CD4-positive, alpha-beta T cell (primary cell): ENCODE data around the gene RBMS3. TPM values are rescaled to one million over a fixed set of nuclear protein-coding genes. Genes with fewer than 3 reads are reported as not detected.

Experiments used
- ATAC-seq: fragments of 200-7000 bp; cut with Tn5 transposase; one replicate; pipeline ENCODE4 v1.10.0; 2022; ENCODE audit warnings: mild to moderate bottlenecking; ENCODE audit not compliant: poor library complexity
- CTCF ChIA-PET: fragments of 350-600 bp; sonication (Branson Sonifier 250); formaldehyde crosslinking; loops from one replicate; lab custom pipeline; 2021; ENCODE audit warnings: antibody characterized with exemption, inconsistent platforms; lab: Charles Lee
- POLR2A ChIA-PET: fragments of 350-600 bp; sonication (Branson Sonifier 250); formaldehyde crosslinking; loops from one replicate; lab custom pipeline; 2021; ENCODE audit warnings: antibody characterized with exemption, inconsistent platforms; lab: Charles Lee
- DNase-seq, 14 experiments: peaks; one replicate each; pipeline ENCODE4 v3.0.0-alpha.2; 2013 to 2020; ENCODE audit warnings: mixed read lengths in 2 of 14
- H3K27ac ChIP-seq, 2 donors: one replicate each; pipeline versions ENCODE4 v1.5.1 to v1.7.0; 2013; ENCODE audit warnings: low read length in 2 of 2, low read depth in 1 of 2, mild to moderate bottlenecking in 1 of 2
- H3K27me3 ChIP-seq, 2 experiments: 1 replicate in 1 of 2; 2 replicates in 1 of 2; pipeline versions ENCODE4 v1.6.1 to v1.7.0; 2013; ENCODE audit warnings: low read length in 2 of 2, control low read depth in 1 of 2, mild to moderate bottlenecking in 1 of 2, moderate library complexity in 1 of 2; ENCODE audit not compliant: insufficient read depth in 2 of 2, control insufficient read depth in 1 of 2
- H3K36me3 ChIP-seq: one replicate; pipeline ENCODE4 v1.6.1; 2013; ENCODE audit warnings: low read length, control low read depth; ENCODE audit not compliant: insufficient read depth
- H3K4me1 ChIP-seq: one replicate; pipeline ENCODE4 v1.6.1; 2013; ENCODE audit warnings: low read length, control low read depth; ENCODE audit not compliant: insufficient read depth
- H3K4me3 ChIP-seq: one replicate; pipeline ENCODE4 v1.5.1; 2013; ENCODE audit warnings: mild to moderate bottlenecking, low read length, moderate library complexity
- H3K9me3 ChIP-seq, 2 experiments: 1 replicate in 1 of 2; 2 replicates in 1 of 2; pipeline versions ENCODE4 v1.6.1 to v1.7.0; 2013; ENCODE audit warnings: low read length in 2 of 2, mild to moderate bottlenecking in 2 of 2, control low read depth in 1 of 2, moderate library complexity in 1 of 2; ENCODE audit not compliant: control insufficient read depth in 1 of 2, insufficient read depth in 1 of 2
- H3K27ac Mint-ChIP-seq: one replicate; pipeline ENCODE4 v1.8.0; 2020; ENCODE audit warnings: mixed read lengths
- H3K27me3 Mint-ChIP-seq: one replicate; pipeline ENCODE4 v1.8.0; 2021; ENCODE audit warnings: mixed read lengths
- H3K36me3 Mint-ChIP-seq: one replicate; pipeline ENCODE4 v1.8.0; 2021; ENCODE audit warnings: low read depth, mixed read lengths
- H3K4me1 Mint-ChIP-seq: one replicate; pipeline ENCODE4 v1.8.0; 2021; ENCODE audit warnings: low read depth, mixed read lengths
- H3K4me3 Mint-ChIP-seq: one replicate; pipeline ENCODE4 v1.8.0; 2020; ENCODE audit warnings: mild to moderate bottlenecking, mixed read lengths
- H3K9me3 Mint-ChIP-seq: one replicate; pipeline ENCODE4 v1.8.0; 2020; ENCODE audit warnings: mixed read lengths
- intact Hi-C, 2 experiments: fragments of 100-400 bp; cut with DNase I in 1 of 2; cut with micrococcal nuclease in 1 of 2; formaldehyde crosslinking; loops; one replicate each; pipeline versions ENCODE4 v1.15.1 to v1.9.0; 2023 to 2025; cut with DNase I, micrococcal nuclease
- total RNA-seq, 174 experiments: library from RNA in 2 of 174; stranded (reverse) in 2 of 174; gene quantifications; one replicate each; pipeline ENCODE4 v1.2.3 and lab custom pipeline; 2021 to 2026
- TF ChIP-seq, protein P1 (sequence below): fragments of 200-600 bp; IDR thresholded peaks from one replicate; pipeline ENCODE4 v1.8.0; 2022; ENCODE audit warnings: antibody characterized with exemption, mild to moderate bottlenecking

The RBMS3 gene
- total RNA-seq, 2 experiments from 2014 or later: 1.6 to 1.7 TPM

DNA sequence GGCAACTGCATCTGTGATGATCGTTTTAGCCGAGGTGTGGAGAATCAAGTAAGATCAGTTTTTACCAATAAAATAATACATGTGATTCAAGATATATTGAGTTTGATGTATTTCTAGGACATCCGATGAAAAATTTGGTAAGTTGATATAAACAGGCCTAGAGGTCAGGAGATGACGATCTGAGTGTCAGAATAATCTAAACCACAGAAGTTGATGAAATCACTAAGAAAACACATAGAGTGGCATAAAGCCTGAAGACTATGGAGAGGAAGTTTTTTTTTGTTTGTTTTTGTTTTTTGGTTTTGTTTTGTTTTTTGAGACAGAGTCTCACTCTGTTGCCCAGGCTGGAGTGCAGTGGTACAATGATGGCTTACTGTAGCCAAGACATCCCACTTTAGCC, 235.3 kb downstream of the RBMS3 start:
- Mint-ChIP-seq H3K27me3 (no peaks in the 10 kb centered on the region), H3K27ac (no peak overlapping the region), H3K4me3 (no peak overlapping the region), H3K9me3 (no peaks in the 10 kb centered on the region), H3K36me3 (no peaks in the 10 kb centered on the region), H3K4me1 (no peaks in the 10 kb centered on the region)
- H3K27me3 ChIP-seq: no peaks in the 10 kb centered on the region
- TF ChIP-seq, protein P1, sequence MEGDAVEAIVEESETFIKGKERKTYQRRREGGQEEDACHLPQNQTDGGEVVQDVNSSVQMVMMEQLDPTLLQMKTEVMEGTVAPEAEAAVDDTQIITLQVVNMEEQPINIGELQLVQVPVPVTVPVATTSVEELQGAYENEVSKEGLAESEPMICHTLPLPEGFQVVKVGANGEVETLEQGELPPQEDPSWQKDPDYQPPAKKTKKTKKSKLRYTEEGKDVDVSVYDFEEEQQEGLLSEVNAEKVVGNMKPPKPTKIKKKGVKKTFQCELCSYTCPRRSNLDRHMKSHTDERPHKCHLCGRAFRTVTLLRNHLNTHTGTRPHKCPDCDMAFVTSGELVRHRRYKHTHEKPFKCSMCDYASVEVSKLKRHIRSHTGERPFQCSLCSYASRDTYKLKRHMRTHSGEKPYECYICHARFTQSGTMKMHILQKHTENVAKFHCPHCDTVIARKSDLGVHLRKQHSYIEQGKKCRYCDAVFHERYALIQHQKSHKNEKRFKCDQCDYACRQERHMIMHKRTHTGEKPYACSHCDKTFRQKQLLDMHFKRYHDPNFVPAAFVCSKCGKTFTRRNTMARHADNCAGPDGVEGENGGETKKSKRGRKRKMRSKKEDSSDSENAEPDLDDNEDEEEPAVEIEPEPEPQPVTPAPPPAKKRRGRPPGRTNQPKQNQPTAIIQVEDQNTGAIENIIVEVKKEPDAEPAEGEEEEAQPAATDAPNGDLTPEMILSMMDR: no peak
- H3K27ac ChIP-seq: no peak overlapping the region
- H3K36me3 ChIP-seq: no peaks in the 10 kb centered on the region
- H3K9me3 ChIP-seq: no peaks in the 10 kb centered on the region
- intact Hi-C loops: no loop called here
- no peak overlapping the region for H3K4me3 ChIP-seq
- DNase-seq: no peak
- CTCF ChIA-PET: no interaction called here
- H3K4me1 ChIP-seq: no peaks in the 10 kb centered on the region
- POLR2A ChIA-PET: no interaction called here
- no peak for ATAC-seq

DNA sequence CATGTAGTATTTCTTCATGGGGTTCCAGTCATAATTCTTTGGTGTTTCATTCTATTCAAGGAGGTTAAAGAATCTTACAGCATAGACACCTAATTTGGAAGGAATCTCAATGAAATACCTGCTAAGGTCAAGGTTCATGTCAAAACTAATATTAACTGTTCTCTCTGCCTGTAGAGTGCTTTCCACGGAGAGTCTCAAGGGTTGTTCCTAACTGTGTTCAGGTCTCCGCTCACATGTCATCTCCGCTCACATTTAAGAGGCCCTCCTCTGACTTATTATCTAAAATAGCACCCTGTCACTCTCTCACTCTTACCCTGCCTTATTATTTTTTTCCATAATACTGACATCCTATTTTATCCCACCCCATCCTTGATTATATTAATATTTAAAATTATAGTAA, 239.9 kb downstream of the RBMS3 start:
- Histone ChIP-seq H3K27ac (no peak overlapping the region), H3K9me3 (no peaks in the 10 kb centered on the region), H3K4me1 (no peaks in the 10 kb centered on the region), H3K4me3 (no peak overlapping the region), H3K36me3 (no peaks in the 10 kb centered on the region), H3K27me3 (no peaks in the 10 kb centered on the region)
- no peaks in the 10 kb centered on the region for H3K9me3 Mint-ChIP-seq
- ChIA-PET POLR2A (no interaction called here), CTCF (no interaction called here)
- ATAC-seq (no peak), DNase-seq (no peak)
- no peaks in the 10 kb centered on the region for H3K4me1 Mint-ChIP-seq
- TF ChIP-seq, protein P1: no peak
- intact Hi-C loops: no loop called here
- no peaks in the 10 kb centered on the region for H3K27me3 Mint-ChIP-seq
- no peaks in the 10 kb centered on the region for H3K36me3 Mint-ChIP-seq
- no peak overlapping the region for H3K27ac Mint-ChIP-seq
- no peak overlapping the region for H3K4me3 Mint-ChIP-seq

- no peaks in the 10 kb centered on the region for H3K9me3 ChIP-seq
- no peaks in the 10 kb centered on the region for H3K36me3 ChIP-seq
- TF ChIP-seq, protein P1: no peak
- intact Hi-C loops: no loop called here
- CTCF ChIA-PET: no interaction called here
- Mint-ChIP-seq H3K27ac (no peak overlapping the region), H3K9me3 (no peaks in the 10 kb centered on the region), H3K4me1 (no peaks in the 10 kb centered on the region), H3K27me3 (no peaks in the 10 kb centered on the region), H3K4me3 (no peak overlapping the region), H3K36me3 (no peaks in the 10 kb centered on the region)
- H3K4me1 ChIP-seq: no peaks in the 10 kb centered on the region
- POLR2A ChIA-PET: no interaction called here
- no peaks in the 10 kb centered on the region for H3K27me3 ChIP-seq
- H3K27ac ChIP-seq: no peak overlapping the region
- no peak for DNase-seq
- no peak overlapping the region for H3K4me3 ChIP-seq
- ATAC-seq: no peak
These were observed 240.4 kb downstream of the RBMS3 start for GRCh38 chr3:29521293-29521692.
